ENCODE results near the gene PLEKHG4. TPM values are rescaled to one million over a fixed set of nuclear protein-coding genes. Genes with fewer than 3 reads are reported as not detected.

The PLEKHG4 gene
- total RNA-seq, 2 donors from 2014 or later = 21.8 to 29.6 TPM

DNA sequence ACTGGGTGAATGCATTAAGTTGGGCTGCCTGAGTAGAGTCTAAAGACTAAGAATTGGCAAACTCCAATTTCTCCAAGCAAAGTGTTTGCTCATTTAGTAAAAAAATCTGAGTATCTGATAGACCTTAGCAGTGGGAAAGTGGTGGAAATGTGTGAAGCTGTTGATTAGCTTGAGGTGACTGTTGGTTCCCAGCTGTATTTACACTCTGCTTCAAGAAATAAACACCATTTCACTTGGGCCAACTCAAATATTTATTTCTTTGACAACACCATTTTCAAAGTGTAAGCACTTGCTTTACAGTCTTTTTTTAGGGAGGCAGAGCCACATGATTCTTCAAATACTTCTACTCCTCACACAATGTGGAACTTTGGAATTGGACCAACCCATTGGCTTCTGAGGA, 38.5 kb downstream of the PLEKHG4 start:
- no peak for DNase-seq
- Histone ChIP-seq H3K27ac (no peak overlapping the region), H3K4me3 (no peak overlapping the region)

GRCh38 chr16:67326115-67326471, 46.8 kb downstream of the PLEKHG4 start:
- no peaks in the 10 kb centered on the region for H3K9me3 ChIP-seq
- ATAC-seq = no peak
- TF ChIP-seq, protein P1, sequence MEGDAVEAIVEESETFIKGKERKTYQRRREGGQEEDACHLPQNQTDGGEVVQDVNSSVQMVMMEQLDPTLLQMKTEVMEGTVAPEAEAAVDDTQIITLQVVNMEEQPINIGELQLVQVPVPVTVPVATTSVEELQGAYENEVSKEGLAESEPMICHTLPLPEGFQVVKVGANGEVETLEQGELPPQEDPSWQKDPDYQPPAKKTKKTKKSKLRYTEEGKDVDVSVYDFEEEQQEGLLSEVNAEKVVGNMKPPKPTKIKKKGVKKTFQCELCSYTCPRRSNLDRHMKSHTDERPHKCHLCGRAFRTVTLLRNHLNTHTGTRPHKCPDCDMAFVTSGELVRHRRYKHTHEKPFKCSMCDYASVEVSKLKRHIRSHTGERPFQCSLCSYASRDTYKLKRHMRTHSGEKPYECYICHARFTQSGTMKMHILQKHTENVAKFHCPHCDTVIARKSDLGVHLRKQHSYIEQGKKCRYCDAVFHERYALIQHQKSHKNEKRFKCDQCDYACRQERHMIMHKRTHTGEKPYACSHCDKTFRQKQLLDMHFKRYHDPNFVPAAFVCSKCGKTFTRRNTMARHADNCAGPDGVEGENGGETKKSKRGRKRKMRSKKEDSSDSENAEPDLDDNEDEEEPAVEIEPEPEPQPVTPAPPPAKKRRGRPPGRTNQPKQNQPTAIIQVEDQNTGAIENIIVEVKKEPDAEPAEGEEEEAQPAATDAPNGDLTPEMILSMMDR (IDR thresholded peaks at IDR 0.05) = no peak
- TF ChIP-seq POLR2A (IDR thresholded peaks at IDR 0.05) = no peak
- no peaks in the 10 kb centered on the region for H3K27me3 ChIP-seq
- peak overlapping the region in 2 of 4 donors; percentile 57 to 68 for H3K27ac ChIP-seq
- DNase-seq = no peak
- H3K4me1 ChIP-seq = peaks cover 7% of the 10 kb centered on the region
- peak overlapping the region in 1 of 2 donors; percentile 1 for H3K4me3 ChIP-seq
- no peaks in the 10 kb centered on the region for H3K36me3 ChIP-seq (replicated peaks in 1 of 2; ENCODE audit: insufficient read depth in 1 of 2, low read depth in 2 of 2)
- 33 to 46% methylated on average over 11 of the region's 11 CpGs for WGBS, 2 donors
- intact Hi-C loops (cut with DNase I) = no loop called here

More for the DNA sequence above, 38.5 kb downstream of the PLEKHG4 start:
- ATAC-seq = no peak
- intact Hi-C loops (cut with DNase I) = no loop called here
- Histone ChIP-seq H3K27me3 (no peaks in the 10 kb centered on the region), H3K9me3 (no peaks in the 10 kb centered on the region), H3K36me3 (replicated peaks in 1 of 2; ENCODE audit: insufficient read depth in 1 of 2, low read depth in 2 of 2) (no peaks in the 10 kb centered on the region), H3K4me1 (no peaks in the 10 kb centered on the region)
- TF ChIP-seq POLR2A (IDR thresholded peaks at IDR 0.05) = no peak
- TF ChIP-seq, protein P1 (IDR thresholded peaks at IDR 0.05) = no peak

GRCh38 chr16:67326472-67327309, 47.4 kb downstream of the PLEKHG4 start, which contains the start of the genes KCTD19 and LRRC36:
Gene KCTD19 (minus strand): TSS chr16:67326741. CDS start chr16:67326707, 34 bp downstream.
Gene LRRC36 (plus strand): TSS chr16:67326815. CDS start chr16:67326863, 48 bp downstream.
- TF ChIP-seq POLR2A (IDR thresholded peaks at IDR 0.05) = no peak
- TF ChIP-seq, protein P1 (IDR thresholded peaks at IDR 0.05) = peak; percentile 29 to 67 (median 60)
- H3K4me3 ChIP-seq = peak within 1 kb of the TSS in 1 of 2 donors; percentile 1
- H3K36me3 ChIP-seq (replicated peaks in 1 of 2; ENCODE audit: insufficient read depth in 1 of 2, low read depth in 2 of 2) = no peaks in the 10 kb centered on the region
- intact Hi-C loops (cut with DNase I) = no loop called here
- peak; percentile 93 for ATAC-seq
- H3K27me3 ChIP-seq = no peaks in the 10 kb centered on the region
- DNase-seq = peak; percentile 74 to 82 (median 78)
- H3K9me3 ChIP-seq = no peaks in the 10 kb centered on the region
- 7 to 17% methylated on average over 29 to 59 of the region's 61 CpGs for WGBS, 2 donors
- peak within 1 kb of the TSS in 3 of 4 donors; percentile 56 to 68 (median 57) for H3K27ac ChIP-seq
- peaks cover 7% of the 10 kb centered on the region for H3K4me1 ChIP-seq

- DNase-seq (no peak), ATAC-seq (no peak)
- Histone ChIP-seq H3K27me3 (no peaks in the 10 kb centered on the region), H3K9me3 (no peaks in the 10 kb centered on the region), H3K36me3 (replicated peaks in 1 of 2; ENCODE audit: insufficient read depth in 1 of 2, low read depth in 2 of 2) (no peaks in the 10 kb centered on the region), H3K4me1 (peaks cover 7% of the 10 kb centered on the region), H3K27ac (peak overlapping the region in 1 of 4 donors; percentile 54), H3K4me3 (no peak overlapping the region)
- 53 to 57% methylated on average over 3 of the region's 3 CpGs for WGBS, 2 donors
- TF ChIP-seq, protein P1 (IDR thresholded peaks at IDR 0.05) = no peak
- TF ChIP-seq POLR2A (IDR thresholded peaks at IDR 0.05) = no peak
- intact Hi-C loops (cut with DNase I) = no loop called here
These were observed 48.4 kb downstream of the PLEKHG4 start for GRCh38 chr16:67327743-67328142.
